Measurements from ENCODE around the gene CMIP.
A peak's percentile ranks its signal among the peaks of the same experiment; 100 is the strongest.

Gene CMIP

GRCh38 chr16:81754858-81755257, 310.2 kb downstream of the CMIP start:
- Histone ChIP-seq H3K27ac (ENCODE audit: insufficient read depth in 1 of 2, low read depth in 1 of 2, low read length in 2 of 2, poor library complexity in 1 of 2, severe bottlenecking in 2 of 2) (no peak overlapping the region), H3K36me3 (ENCODE audit: control insufficient read depth in 4 of 4, insufficient read depth in 4 of 4, low read length in 3 of 4) (no peaks in the 10 kb centered on the region), H3K27me3 (replicated peaks in 2 of 5; ENCODE audit: control insufficient read depth in 4 of 5, insufficient read depth in 5 of 5, low read length in 4 of 5) (no peaks in the 10 kb centered on the region), H3K9me3 (ENCODE audit: control extremely low read depth in 1 of 5, control insufficient read depth in 4 of 5, insufficient read depth in 2 of 5, low read depth in 1 of 5, low read length in 4 of 5) (no peaks in the 10 kb centered on the region), H3K4me3 (ENCODE audit: control insufficient read depth in 1 of 7, extremely low read depth in 1 of 7, insufficient read depth in 4 of 7, low read depth in 2 of 7, low read length in 6 of 7) (no peak overlapping the region), H3K4me1 (ENCODE audit: control extremely low read depth in 1 of 4, control insufficient read depth in 4 of 4, insufficient read depth in 4 of 4, low read length in 3 of 4) (peaks cover 13 to 73% (median 53%) of the 10 kb centered on the region in 4 experiments)
- DNase-seq = peak in 2 of 3 donors; percentile 42 to 43
- ChIA-PET CTCF (interaction anchor here (1.6 to 11.4 kb wide), 7 partner anchors 16 to 125 kb away, joined by 3 to 141 read pairs (median 8); no protein-coding TSS in a partner anchor), POLR2A (interaction anchor here (2.4 kb wide), 1 partner anchor 16 kb away, joined by 6 read pairs; no protein-coding TSS in a partner anchor)
- WGBS (ENCODE audit: insufficient coverage) = no CpG with 5 or more reads among the region's 1 CpG

- no peaks in the 10 kb centered on the region for H3K36me3 ChIP-seq (ENCODE audit: control insufficient read depth in 4 of 4, insufficient read depth in 4 of 4, low read length in 3 of 4)
- peak; percentile 74 to 93 (median 89) for DNase-seq
- peaks cover 13 to 66% (median 52%) of the 10 kb centered on the region in 4 experiments for H3K4me1 ChIP-seq (ENCODE audit: control extremely low read depth in 1 of 4, control insufficient read depth in 4 of 4, insufficient read depth in 4 of 4, low read length in 3 of 4)
- WGBS (ENCODE audit: insufficient coverage) = 6% methylated on average over 8 of the region's 13 CpGs
- no peaks in the 10 kb centered on the region for H3K9me3 ChIP-seq (ENCODE audit: control extremely low read depth in 1 of 5, control insufficient read depth in 4 of 5, insufficient read depth in 2 of 5, low read depth in 1 of 5, low read length in 4 of 5)
- no peak overlapping the region for H3K27ac ChIP-seq (ENCODE audit: insufficient read depth in 1 of 2, low read depth in 1 of 2, low read length in 2 of 2, poor library complexity in 1 of 2, severe bottlenecking in 2 of 2)
- H3K4me3 ChIP-seq (ENCODE audit: control insufficient read depth in 1 of 7, extremely low read depth in 1 of 7, insufficient read depth in 4 of 7, low read depth in 2 of 7, low read length in 6 of 7) = peak overlapping the region in 4 of 7 experiments; percentile 1 to 49 (median 32)
- no peaks in the 10 kb centered on the region for H3K27me3 ChIP-seq (replicated peaks in 2 of 5; ENCODE audit: control insufficient read depth in 4 of 5, insufficient read depth in 5 of 5, low read length in 4 of 5)
- ChIA-PET CTCF (interaction anchor here (0.7 to 11.4 kb wide), 23 partner anchors 7 to 133 kb away, joined by 3 to 141 read pairs (median 4); no protein-coding TSS in a partner anchor), POLR2A (interaction anchor here (1.1 to 2.4 kb wide), 2 partner anchors 17 to 18 kb away, joined by 5 to 6 read pairs; no protein-coding TSS in a partner anchor)
Observed at GRCh38 chr16:81755915-81756614, 311.5 kb downstream of the CMIP start.

GRCh38 chr16:81756615-81757356, 312.2 kb downstream of the CMIP start:
- ChIA-PET CTCF (interaction anchor here (0.7 to 11.4 kb wide), 23 partner anchors 8 to 134 kb away, joined by 3 to 141 read pairs (median 4); no protein-coding TSS in a partner anchor), POLR2A (interaction anchor here (0.5 to 2.4 kb wide), 4 partner anchors 17 to 26 kb away, joined by 3 to 6 read pairs (median 4); no protein-coding TSS in a partner anchor)
- peaks cover 13 to 59% (median 47%) of the 10 kb centered on the region in 4 experiments for H3K4me1 ChIP-seq (ENCODE audit: control extremely low read depth in 1 of 4, control insufficient read depth in 4 of 4, insufficient read depth in 4 of 4, low read length in 3 of 4)
- peak in 2 of 3 donors; percentile 51 to 69 for DNase-seq
- H3K27me3 ChIP-seq (replicated peaks in 2 of 5; ENCODE audit: control insufficient read depth in 4 of 5, insufficient read depth in 5 of 5, low read length in 4 of 5) = no peaks in the 10 kb centered on the region
- H3K4me3 ChIP-seq (ENCODE audit: control insufficient read depth in 1 of 7, extremely low read depth in 1 of 7, insufficient read depth in 4 of 7, low read depth in 2 of 7, low read length in 6 of 7) = peak overlapping the region in 4 of 7 experiments; percentile 1 to 49 (median 32)
- WGBS (ENCODE audit: insufficient coverage) = 17% methylated on average over 8 of the region's 9 CpGs
- H3K9me3 ChIP-seq (ENCODE audit: control extremely low read depth in 1 of 5, control insufficient read depth in 4 of 5, insufficient read depth in 2 of 5, low read depth in 1 of 5, low read length in 4 of 5) = no peaks in the 10 kb centered on the region
- H3K36me3 ChIP-seq (ENCODE audit: control insufficient read depth in 4 of 4, insufficient read depth in 4 of 4, low read length in 3 of 4) = no peaks in the 10 kb centered on the region
- no peak overlapping the region for H3K27ac ChIP-seq (ENCODE audit: insufficient read depth in 1 of 2, low read depth in 1 of 2, low read length in 2 of 2, poor library complexity in 1 of 2, severe bottlenecking in 2 of 2)

- DNase-seq = peak in 1 of 3 donors; percentile 48
- 8% methylated on average over 2 of the region's 2 CpGs for WGBS (ENCODE audit: insufficient coverage)
Observed at GRCh38 chr16:81758376-81758775, 313.8 kb downstream of the CMIP start.

More at GRCh38 chr16:81758376-81758775, 313.8 kb downstream of the CMIP start:
- H3K27me3 ChIP-seq (replicated peaks in 2 of 5; ENCODE audit: control insufficient read depth in 4 of 5, insufficient read depth in 5 of 5, low read length in 4 of 5) = no peaks in the 10 kb centered on the region
- H3K9me3 ChIP-seq (ENCODE audit: control extremely low read depth in 1 of 5, control insufficient read depth in 4 of 5, insufficient read depth in 2 of 5, low read depth in 1 of 5, low read length in 4 of 5) = no peaks in the 10 kb centered on the region
- H3K4me3 ChIP-seq (ENCODE audit: control insufficient read depth in 1 of 7, extremely low read depth in 1 of 7, insufficient read depth in 4 of 7, low read depth in 2 of 7, low read length in 6 of 7) = no peak overlapping the region
- ChIA-PET POLR2A (no interaction called here), CTCF (interaction anchor here (4.1 to 11.4 kb wide), 3 partner anchors 10 to 116 kb away, joined by 21 to 141 read pairs (median 25); no protein-coding TSS in a partner anchor)
- H3K36me3 ChIP-seq (ENCODE audit: control insufficient read depth in 4 of 4, insufficient read depth in 4 of 4, low read length in 3 of 4) = no peaks in the 10 kb centered on the region
- H3K27ac ChIP-seq (ENCODE audit: insufficient read depth in 1 of 2, low read depth in 1 of 2, low read length in 2 of 2, poor library complexity in 1 of 2, severe bottlenecking in 2 of 2) = no peak overlapping the region
- H3K4me1 ChIP-seq (ENCODE audit: control extremely low read depth in 1 of 4, control insufficient read depth in 4 of 4, insufficient read depth in 4 of 4, low read length in 3 of 4) = peaks cover 13 to 44% (median 34%) of the 10 kb centered on the region in 4 experiments

Measured in common myeloid progenitor, CD34-positive (primary cell).